Glutamatergic neuron (in vitro differentiated cells): ENCODE data around the gene USP40. TPM values are rescaled to one million over a fixed set of nuclear protein-coding genes. Genes with fewer than 3 reads are reported as not detected.

Experiments
- DNase-seq: peaks from one replicate; pipeline ENCODE4 v3.0.0; 2022
- H3K27ac Mint-ChIP-seq: one replicate; pipeline ENCODE4 v1.8.0; 2020; ENCODE audit warnings: mild to moderate bottlenecking, mixed read lengths, inconsistent platforms; ENCODE audit not compliant: unreplicated experiment
- H3K27me3 Mint-ChIP-seq: one replicate; pipeline ENCODE4 v1.8.0; 2020; ENCODE audit warnings: mild to moderate bottlenecking, moderate library complexity, mixed read lengths, inconsistent platforms; ENCODE audit not compliant: unreplicated experiment
- H3K36me3 Mint-ChIP-seq: one replicate; pipeline ENCODE4 v1.8.0; 2020; ENCODE audit warnings: mild to moderate bottlenecking, mixed read lengths, inconsistent platforms; ENCODE audit not compliant: unreplicated experiment
- H3K4me1 Mint-ChIP-seq: one replicate; pipeline ENCODE4 v1.8.0; 2020; ENCODE audit warnings: mild to moderate bottlenecking, low read depth, mixed read lengths, inconsistent platforms; ENCODE audit not compliant: unreplicated experiment
- H3K4me3 Mint-ChIP-seq: one replicate; pipeline ENCODE4 v1.8.0; 2020; ENCODE audit warnings: mild to moderate bottlenecking, mixed read lengths, inconsistent platforms; ENCODE audit not compliant: unreplicated experiment
- H3K9me3 Mint-ChIP-seq: one replicate; pipeline ENCODE4 v1.8.0; 2020; ENCODE audit warnings: mild to moderate bottlenecking, moderate library complexity, mixed read lengths, inconsistent platforms; ENCODE audit not compliant: unreplicated experiment
- total RNA-seq: library from RNA; stranded (reverse); fragmentation: NEBNext Ultra II Directional; extraction: Animal tissue kit (Norgen Biotek cat#: 25700); gene quantifications from one replicate; pipeline ENCODE4 v1.2.1, GENCODE V29; 2021; ENCODE audit not compliant: unreplicated experiment
- TF ChIP-seq, protein P1 (sequence below): fragments of 200-600 bp; sonication (generic); IDR thresholded peaks from one replicate; pipeline ENCODE4 v1.5.0; 2021; ENCODE audit not compliant: partially characterized antibody, unreplicated experiment

The USP40 gene
- total RNA-seq, 1 donor from 2014 or later, result 21.8 TPM

DNA sequence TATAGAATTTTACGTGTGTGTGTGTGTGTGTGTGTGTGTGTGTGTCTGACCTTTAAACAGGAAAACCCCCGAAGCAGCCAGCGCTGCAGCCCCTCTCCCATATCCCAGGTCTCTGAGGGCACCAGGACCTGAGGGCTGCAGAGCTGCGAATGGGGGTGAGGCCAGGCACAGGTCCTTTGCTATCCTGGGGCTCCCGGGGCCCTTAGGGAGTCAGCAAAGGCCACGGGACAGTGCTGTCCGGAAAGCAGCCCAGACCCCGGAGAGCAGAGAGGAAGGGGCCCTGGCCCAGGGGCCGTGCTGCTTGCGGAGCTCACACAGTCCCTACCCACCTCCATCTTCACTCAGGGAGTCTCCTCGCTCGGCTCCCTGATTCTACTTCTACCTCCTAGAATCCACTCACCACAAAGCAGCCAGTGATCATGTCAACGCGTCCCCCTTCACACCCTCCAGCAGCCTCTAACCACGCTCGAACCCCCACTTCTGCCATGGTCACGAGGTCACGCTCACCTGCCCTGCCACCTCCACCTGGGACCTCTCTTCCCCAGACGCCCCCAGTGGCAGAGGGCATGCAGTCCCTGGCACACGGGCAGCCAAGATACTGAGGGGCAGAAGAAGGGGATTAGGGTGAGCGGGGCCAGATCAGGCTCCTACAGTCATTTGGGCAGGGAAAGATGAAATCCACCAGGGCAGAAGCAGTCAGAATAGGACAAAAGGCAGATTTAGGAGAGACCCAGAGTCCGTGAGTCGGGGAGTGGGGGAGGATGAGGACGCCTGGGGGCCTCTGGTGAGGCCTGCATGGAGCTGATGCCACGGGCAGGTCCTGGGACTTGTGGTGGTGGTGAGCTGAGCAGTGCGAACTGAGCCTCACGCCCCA lies 86.7 kb downstream of the USP40 start:
- TF ChIP-seq, protein P1, sequence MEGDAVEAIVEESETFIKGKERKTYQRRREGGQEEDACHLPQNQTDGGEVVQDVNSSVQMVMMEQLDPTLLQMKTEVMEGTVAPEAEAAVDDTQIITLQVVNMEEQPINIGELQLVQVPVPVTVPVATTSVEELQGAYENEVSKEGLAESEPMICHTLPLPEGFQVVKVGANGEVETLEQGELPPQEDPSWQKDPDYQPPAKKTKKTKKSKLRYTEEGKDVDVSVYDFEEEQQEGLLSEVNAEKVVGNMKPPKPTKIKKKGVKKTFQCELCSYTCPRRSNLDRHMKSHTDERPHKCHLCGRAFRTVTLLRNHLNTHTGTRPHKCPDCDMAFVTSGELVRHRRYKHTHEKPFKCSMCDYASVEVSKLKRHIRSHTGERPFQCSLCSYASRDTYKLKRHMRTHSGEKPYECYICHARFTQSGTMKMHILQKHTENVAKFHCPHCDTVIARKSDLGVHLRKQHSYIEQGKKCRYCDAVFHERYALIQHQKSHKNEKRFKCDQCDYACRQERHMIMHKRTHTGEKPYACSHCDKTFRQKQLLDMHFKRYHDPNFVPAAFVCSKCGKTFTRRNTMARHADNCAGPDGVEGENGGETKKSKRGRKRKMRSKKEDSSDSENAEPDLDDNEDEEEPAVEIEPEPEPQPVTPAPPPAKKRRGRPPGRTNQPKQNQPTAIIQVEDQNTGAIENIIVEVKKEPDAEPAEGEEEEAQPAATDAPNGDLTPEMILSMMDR, result no peak
- H3K27ac Mint-ChIP-seq, result no peak overlapping the region
- H3K4me1 Mint-ChIP-seq, result peaks cover 8% of the 10 kb centered on the region
- H3K4me3 Mint-ChIP-seq, result no peak overlapping the region
- H3K36me3 Mint-ChIP-seq, result peaks cover 10% of the 10 kb centered on the region
- peaks cover 6% of the 10 kb centered on the region for H3K9me3 Mint-ChIP-seq
- peaks cover 6% of the 10 kb centered on the region for H3K27me3 Mint-ChIP-seq
- no peak for DNase-seq

DNA sequence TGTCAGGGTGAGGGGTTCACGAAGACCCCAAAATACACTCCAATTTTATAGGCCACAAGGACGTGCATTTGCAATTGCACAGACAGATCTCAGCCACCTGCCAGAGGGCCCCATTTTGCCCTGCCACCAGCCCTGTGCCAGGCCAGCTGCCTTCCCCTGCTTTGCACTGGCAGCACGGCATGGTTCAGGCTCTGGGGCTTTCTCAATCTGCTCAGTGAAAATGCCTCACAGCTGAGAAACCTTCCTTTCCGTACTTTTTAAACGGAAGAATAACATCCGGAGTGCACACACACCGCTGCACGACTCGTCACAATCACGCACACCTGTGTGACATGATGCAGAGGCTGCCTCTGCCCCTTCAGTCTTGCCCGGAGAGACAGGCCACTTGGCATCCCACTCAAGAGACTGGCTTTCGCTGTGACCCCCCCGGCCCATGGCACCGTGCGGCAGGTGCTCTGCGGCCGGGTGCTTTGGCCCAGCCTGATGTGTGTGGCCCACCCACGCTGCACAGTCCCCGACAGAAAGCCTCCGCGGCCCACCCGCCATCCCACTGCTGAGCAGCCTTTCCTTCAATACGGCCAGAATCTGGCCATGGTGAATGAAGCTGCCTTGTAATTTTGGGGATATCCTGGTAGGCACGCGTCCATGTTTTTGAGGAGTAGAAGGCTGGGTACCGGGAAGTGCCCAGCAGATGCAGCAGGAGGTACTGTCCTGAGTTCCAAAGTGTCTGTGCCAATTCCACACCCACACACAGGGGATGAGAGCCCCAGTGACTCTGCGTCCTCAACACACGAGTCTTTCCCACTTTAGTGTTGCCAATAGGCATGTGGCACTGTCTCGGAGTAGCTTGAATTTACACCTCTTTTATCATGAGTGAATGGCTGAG lies 88.8 kb downstream of the USP40 start:
- H3K4me1 Mint-ChIP-seq, result peaks cover 8% of the 10 kb centered on the region
- peaks cover 8% of the 10 kb centered on the region for H3K9me3 Mint-ChIP-seq
- no peak overlapping the region for H3K27ac Mint-ChIP-seq
- DNase-seq, result no peak
- H3K4me3 Mint-ChIP-seq, result no peak overlapping the region
- peaks cover 1% of the 10 kb centered on the region for H3K36me3 Mint-ChIP-seq
- peaks cover 5% of the 10 kb centered on the region for H3K27me3 Mint-ChIP-seq
- TF ChIP-seq, protein P1, result no peak

DNA sequence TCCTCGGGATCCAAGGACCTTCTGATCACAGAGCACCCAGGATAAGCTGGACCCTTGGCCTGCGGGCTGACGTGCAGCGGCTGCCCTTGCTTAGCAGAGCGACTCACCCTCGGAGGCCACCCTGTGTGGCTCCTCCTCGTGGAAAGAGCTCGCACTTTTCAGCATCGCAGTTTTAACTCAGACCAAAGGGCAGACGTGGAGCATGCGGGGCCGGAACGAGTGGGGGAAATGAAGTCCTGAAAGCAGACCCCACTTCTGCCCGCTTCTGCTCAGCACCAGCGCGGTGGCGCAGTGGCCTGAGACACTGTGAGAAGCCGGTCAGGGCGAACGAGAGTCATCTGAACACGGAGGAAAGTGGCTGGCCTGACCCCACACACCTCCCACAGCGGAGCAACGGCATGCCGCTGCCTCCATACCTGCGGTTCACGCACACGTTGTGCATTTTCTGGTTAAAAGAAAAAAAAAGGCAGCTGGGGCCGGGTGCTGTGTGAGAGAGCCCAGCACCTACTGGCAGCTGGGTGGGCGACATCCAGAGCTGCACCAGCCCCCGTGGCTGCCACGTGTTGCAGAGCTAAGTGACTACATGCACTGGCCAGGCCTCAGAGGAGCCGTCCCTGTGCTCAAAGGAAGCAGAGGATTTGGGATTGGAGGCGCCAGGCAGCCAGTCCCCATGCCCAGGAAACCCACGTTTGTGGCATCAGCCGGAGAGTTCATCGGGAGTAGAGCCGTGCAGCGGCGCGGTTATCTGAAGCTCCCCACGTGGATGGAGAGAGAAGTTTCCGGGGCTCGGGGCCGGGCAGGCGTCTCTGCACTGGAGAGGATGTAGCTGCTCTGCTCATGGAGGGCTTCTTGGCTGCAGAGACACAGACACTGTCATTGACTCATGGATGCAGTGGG lies 89.7 kb downstream of the USP40 start:
- Mint-ChIP-seq H3K4me3 (no peak overlapping the region), H3K9me3 (peaks cover 8% of the 10 kb centered on the region), H3K27me3 (peaks cover 2% of the 10 kb centered on the region), H3K36me3 (no peaks in the 10 kb centered on the region), H3K27ac (no peak overlapping the region), H3K4me1 (peaks cover 8% of the 10 kb centered on the region)
- TF ChIP-seq, protein P1, result no peak
- no peak for DNase-seq

- H3K4me1 Mint-ChIP-seq, result peaks cover 1% of the 10 kb centered on the region
- peaks cover 5% of the 10 kb centered on the region for H3K9me3 Mint-ChIP-seq
- no peak for DNase-seq
- peaks cover 2% of the 10 kb centered on the region for H3K27me3 Mint-ChIP-seq
- H3K4me3 Mint-ChIP-seq, result no peak overlapping the region
- H3K27ac Mint-ChIP-seq, result peak overlapping the region; percentile 92
- H3K36me3 Mint-ChIP-seq, result no peaks in the 10 kb centered on the region
- TF ChIP-seq, protein P1, result no peak
These were observed 90.5 kb downstream of the USP40 start for GRCh38 chr2:233476063-233476410.
